GM18517 (cell line): ENCODE results near the gene KCNB1.

Experiments
- ATAC-seq: cut with Tn5 transposase; IDR thresholded peaks from one replicate; pipeline ENCODE4 v1.9.1; 2021; ENCODE audit warnings: mild to moderate bottlenecking, moderate library complexity; ENCODE audit not compliant: unreplicated experiment

Gene KCNB1

DNA sequence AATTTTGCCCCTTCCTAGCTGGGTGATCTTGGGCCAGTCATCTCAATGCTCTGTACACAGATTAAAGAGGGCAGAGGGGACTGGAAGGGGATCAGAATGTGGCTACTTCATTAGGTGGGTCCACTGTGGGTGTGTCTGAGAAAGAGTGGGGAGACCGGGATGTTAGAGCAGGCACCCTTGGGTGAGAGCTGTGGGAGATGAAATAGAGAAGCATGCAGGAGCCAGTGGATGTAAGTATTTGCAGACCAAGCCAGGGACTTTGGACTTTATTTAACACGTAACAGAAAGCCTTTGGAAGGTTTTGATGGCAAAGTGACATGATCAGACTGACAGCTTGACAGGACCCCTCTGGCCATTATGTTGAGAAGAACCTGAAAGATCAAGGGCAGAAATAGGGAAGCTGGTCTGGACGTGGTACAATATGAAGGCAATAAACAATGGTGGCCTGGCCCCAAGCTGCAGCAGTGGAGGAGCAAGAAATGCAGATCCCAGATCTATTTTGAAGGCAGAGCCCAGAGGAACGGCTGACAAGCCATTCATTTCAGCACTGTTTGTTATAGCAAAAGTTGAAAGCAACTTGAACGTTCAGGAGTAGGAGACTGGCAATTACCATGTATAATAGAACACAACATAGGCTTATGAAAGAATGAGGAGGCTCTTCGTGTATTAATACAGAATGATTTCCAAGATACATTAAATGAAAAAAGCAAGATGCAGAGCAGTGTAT lies 122.1 kb downstream of the KCNB1 start:
- no peak for ATAC-seq

DNA sequence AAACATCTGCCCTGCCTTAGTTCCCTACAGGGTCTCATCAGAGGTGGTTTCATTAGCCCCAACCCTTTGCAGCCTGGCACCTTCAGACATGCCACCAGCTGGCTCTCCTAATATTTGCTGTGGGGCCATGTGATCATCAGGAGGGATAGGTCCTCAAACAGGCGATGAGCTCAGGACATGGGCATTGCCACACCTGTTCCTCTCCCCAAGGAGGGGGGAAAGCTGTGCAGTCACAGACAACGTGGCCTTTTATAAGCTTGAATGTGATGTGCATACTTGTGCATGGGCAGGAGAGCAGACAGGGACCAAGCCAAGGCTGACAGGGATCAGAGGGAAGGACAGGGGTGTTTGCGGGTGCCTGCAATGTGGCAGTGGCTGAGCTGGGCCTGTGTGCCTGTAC lies 125.8 kb downstream of the KCNB1 start:
- no peak for ATAC-seq

GRCh38 chr20:49354673-49355072 lies 127.8 kb downstream of the KCNB1 start:
- no peak for ATAC-seq

DNA sequence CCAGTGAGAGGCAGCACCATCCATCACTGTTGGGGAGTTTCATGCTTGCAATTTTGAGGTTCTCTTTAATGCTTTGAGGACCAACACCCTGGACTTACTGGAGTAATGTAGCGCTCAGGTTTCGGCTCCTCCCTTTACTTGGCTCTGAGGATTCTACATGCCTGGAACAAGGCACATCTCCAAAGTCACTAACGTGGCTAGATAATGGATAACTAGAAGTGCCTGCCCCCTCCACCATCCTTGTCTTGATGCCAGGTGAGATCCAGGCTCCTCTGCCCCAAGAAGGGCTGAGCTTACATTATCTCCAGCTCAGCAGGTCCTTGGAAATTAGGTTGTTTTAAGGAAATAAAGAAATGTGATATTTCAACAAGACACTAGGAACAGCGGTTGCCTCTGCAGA lies 129.1 kb downstream of the KCNB1 start:
- ATAC-seq: no peak

GRCh38 chr20:49352751-49353150 lies 129.7 kb downstream of the KCNB1 start:
- ATAC-seq: no peak

DNA sequence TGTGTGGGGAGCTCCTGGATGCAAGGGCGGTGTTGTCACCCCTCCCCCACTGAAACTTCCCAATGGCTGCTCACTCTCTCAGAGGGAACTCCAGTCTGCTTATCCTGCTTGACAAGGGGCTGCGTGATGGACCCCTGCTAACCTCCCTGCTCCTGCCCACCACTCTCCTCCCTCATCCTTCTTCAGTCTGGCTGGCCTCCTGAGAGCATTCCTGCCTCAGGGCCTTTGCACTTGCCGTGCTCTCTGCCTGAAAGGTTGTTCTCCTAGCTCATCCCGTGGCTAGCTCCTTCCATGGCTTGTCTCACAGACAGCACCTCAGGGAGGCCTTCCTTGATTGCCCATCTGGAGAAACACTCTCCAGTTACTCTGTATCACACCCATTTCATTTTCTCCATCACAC lies 130.7 kb downstream of the KCNB1 start:
- no peak for ATAC-seq

GRCh38 chr20:49349694-49350252 lies 132.7 kb downstream of the KCNB1 start:
- no peak for ATAC-seq

DNA sequence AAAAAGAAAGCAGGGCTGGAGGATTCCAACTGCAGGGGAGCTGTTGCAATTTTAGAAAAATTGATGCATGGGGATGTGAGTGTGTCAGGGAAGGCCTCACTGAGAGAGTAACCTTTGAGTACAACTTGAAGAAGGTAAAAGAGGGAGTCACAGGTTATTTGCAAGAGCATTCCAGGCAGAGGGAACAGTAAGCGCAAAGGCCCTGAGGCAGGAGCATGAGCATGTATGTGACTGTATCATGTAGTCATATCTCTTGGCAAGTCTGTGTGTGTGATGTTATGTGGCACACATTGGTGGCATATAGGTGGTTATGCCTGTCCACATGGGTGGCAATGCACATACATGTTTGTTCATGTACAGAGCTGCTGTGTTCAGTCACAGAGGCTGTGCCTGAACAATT lies 133.4 kb downstream of the KCNB1 start:
- ATAC-seq: no peak

DNA sequence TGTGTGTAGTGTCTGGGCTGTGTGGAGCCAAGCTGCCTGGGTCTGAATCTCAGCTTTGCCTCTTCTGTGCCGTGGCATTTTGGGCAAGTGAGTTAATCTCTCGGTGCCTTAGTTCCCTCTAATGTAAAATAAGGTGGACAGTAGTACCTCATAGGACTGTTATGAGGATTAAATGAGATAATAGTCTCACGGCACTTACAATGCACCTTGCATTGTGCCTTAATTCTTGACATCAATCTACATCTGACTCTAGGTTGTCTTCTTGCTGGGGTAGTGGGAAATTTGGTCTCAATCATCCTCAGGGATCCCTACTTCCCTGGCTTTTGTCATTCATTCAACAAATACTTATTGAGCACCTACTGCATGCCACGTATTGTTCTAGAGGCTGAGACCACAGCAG lies 133.9 kb downstream of the KCNB1 start:
- no peak for ATAC-seq

- ATAC-seq: no peak
These were observed 135.3 kb downstream of the KCNB1 start for GRCh38 chr20:49347156-49347555.

DNA sequence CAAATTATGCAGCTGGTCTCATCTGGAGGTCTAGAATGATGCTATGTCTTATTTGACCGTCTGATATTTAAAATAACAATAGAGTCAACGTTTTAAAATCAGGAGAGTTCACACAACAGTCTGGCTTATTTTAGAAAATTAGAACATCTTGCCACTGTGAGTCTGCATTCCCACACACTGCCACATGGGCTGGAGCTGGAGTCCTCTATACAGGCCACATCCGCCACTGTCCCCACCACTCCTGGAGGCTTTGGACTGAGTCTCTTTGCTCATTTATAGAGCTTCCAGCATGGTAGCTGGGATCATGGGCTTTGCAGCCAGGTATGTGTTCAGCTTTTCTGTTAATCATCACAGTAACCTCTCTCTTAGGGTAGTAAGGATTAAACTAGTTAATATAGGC lies 135.8 kb downstream of the KCNB1 start:
- no peak for ATAC-seq

- ATAC-seq: no peak
These were observed 136.9 kb downstream of the KCNB1 start for GRCh38 chr20:49345524-49345923.

DNA sequence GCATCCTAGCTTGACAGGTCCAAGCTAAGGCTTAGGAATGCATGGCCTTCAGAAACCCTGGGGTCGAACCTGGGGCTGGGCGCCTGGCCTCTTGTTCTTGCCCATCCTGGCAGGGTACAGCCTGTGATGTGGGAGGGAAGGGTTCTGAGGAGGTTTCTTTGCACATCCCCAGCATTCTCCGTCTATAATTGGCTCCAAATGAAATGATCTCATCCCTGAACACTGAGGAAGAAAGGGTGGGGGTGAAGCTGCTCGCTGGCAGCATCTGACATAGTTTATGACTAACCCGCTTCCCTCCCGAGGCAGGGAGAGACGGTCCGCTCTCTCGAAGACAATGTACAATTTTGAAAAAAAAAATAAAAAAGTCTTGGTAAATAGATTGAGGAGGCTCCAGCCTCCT lies 137.5 kb downstream of the KCNB1 start:
- ATAC-seq: no peak

GRCh38 chr20:49344140-49344539 lies 138.3 kb downstream of the KCNB1 start:
- no peak for ATAC-seq

- no peak for ATAC-seq
These were observed 139.2 kb downstream of the KCNB1 start for GRCh38 chr20:49343246-49343645.

DNA sequence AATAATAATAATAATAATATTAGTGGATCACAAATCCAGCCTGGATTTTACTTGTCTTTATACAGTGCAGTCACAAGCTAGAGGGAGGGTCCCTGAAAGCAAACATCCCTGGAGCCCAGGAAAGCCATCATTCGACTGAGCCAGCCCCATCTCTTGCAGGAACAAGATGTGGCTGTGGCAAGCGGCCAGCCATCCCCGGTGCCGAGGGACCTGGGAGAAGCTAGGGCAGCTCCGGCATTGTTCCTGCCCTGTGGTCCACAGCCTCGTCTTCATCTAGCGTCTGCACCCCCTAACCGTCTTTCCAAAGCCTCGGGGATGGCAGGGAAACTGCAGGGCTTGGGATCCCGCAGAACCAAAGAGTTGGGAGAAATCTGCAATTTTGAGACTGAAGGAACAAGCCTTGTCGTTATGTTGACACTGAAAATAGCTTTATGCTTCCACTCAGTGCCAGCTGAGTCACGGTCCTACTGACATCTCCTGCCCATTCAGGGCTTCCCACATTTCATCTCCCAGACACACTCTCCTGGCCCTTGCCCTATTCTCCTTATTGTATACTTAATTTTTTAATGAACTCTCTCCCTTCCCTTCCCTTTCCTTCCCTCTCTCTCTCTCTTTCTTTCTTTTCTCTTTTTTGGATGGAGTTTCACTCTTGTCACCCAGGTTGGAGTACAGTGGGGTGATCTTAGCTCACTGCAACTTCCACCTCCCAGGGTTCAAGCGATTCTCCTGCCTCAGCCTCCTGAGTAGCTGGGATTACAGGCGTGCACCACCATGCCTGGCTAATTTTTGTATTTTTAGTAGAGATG lies 142.1 kb downstream of the KCNB1 start:
- no peak for ATAC-seq

DNA sequence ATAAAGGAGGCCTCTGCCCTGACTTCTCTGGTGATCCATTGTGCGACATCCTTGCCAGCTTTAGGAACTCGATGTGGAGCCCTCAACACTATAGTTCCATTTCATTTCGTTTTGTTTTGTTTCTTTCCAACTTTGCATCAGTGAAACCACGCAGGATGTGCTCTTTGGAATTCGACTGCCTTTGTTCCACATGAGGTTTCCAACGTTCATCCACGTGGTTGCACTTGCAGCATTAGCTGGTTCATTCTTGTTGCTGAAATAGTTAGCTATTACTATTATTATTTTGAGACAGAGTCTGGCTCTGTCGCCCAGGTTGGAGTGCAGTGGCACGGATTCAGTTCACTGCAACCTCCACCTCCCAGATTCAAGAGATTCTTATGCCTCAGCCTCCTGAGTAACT lies 143.3 kb downstream of the KCNB1 start:
- ATAC-seq: no peak

GRCh38 chr20:49338061-49338460 lies 144.4 kb downstream of the KCNB1 start:
- ATAC-seq: no peak

- ATAC-seq: no peak
These were observed 145.1 kb downstream of the KCNB1 start for GRCh38 chr20:49337357-49337756.

DNA sequence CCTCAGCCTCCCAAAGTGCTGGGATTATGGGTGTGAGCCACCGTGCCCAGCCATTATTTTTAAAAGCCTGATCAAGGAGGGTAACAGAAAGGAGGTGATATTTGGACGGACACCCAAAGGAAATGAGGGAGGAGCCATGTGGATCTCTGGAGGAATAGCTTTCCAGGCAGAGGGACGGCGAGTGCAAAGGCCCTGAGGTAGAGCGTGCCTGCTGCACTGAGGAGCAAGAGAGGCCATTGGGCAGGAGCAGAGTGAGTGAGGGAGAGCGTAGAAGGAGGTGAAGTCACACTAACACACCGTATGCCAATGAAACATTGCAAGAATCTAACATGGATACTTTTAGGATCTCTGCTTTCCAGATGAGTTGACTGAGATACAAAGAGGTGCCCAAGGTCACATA lies 145.7 kb downstream of the KCNB1 start:
- ATAC-seq: no peak

DNA sequence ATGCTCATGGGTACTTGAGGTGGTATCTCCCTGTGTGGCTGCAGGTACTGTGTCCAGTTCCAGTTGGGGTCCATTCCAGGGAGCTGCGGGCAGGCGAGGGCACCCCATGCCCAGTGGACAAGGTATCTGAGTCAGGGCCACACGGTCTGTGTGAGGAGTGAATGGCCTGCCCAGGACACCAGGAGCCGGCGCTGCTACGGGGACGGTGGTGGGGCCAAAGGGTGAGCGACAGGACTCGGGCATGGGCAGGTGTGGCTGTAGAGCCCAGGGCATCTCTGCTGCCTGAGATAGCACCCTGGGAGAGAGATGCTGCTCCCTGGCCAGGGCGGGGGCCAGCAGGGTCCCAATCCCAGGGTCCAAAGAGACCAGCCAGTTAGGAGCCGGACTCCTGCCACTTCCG lies 147.0 kb downstream of the KCNB1 start:
- ATAC-seq: no peak
